HEK293 (cell line): Measurements from ENCODE around the gene ZSCAN26.

ENCODE experiments used
- CTCF ChIA-PET: fragments of 350-600 bp; formaldehyde crosslinking; extraction: SDS; loops from one replicate; lab custom pipeline; 2021; ENCODE audit warnings: antibody characterized with exemption; lab: Yijun Ruan, JAX
- POLR2A ChIA-PET: fragments of 300-600 bp; formaldehyde crosslinking; extraction: SDS; loops from one replicate; lab custom pipeline; 2020; ENCODE audit warnings: antibody characterized with exemption, inconsistent platforms; lab: Yijun Ruan, JAX
- H3K27ac ChIP-seq: fragments of 200-500 bp; sonication (Bioruptor generic); 2 replicates; pipeline ENCODE4 v1.5.1; 2014; ENCODE audit warnings: low read depth, low read length, control low read depth, inconsistent platforms; ENCODE audit errors: extremely low read depth
- H3K36me3 ChIP-seq, 2 experiments: fragments of 200-500 bp in 1 of 2; sonication (Bioruptor generic) in 1 of 2; 1 replicate in 1 of 2; 2 replicates in 1 of 2; pipeline ENCODE4 v1.5.1; 2014 to 2017; ENCODE audit warnings: inconsistent platforms in 2 of 2, low read length in 2 of 2; ENCODE audit not compliant: control insufficient read depth in 2 of 2, insufficient read depth in 1 of 2
- H3K4me1 ChIP-seq: fragments of 200-500 bp; sonication (Bioruptor generic); 2 replicates; pipeline ENCODE4 v1.5.1; 2014; ENCODE audit warnings: mild to moderate bottlenecking, low read length, inconsistent platforms; ENCODE audit not compliant: control insufficient read depth, insufficient read depth
- H3K4me3 ChIP-seq: 2 replicates; pipeline ENCODE4 v1.5.1; 2011; ENCODE audit warnings: low read depth, mild to moderate bottlenecking, control low read depth, low read length, moderate library complexity
- H3K9me3 ChIP-seq: fragments of 200-500 bp; sonication (Bioruptor generic); 2 replicates; pipeline ENCODE4 v1.5.1; 2014; ENCODE audit warnings: low read depth, low read length, inconsistent platforms; ENCODE audit not compliant: control insufficient read depth, insufficient read depth
- GLI4 ChIP-seq: fragments of 450-650 bp; formaldehyde crosslinking; IDR thresholded peaks from 2 replicates; pipeline ENCODE4 v1.5.1; 2016; ENCODE audit warnings: missing biosample characterization, missing genetic modification characterization
- GLIS2 ChIP-seq: fragments of 450-650 bp; formaldehyde crosslinking; IDR thresholded peaks from 2 replicates; pipeline ENCODE4 v1.5.1; 2016; ENCODE audit warnings: missing biosample characterization, missing genetic modification characterization
- KLF10 ChIP-seq: fragments of 450-650 bp; IDR thresholded peaks from 2 replicates; pipeline ENCODE4 v1.5.1; 2018; ENCODE audit warnings: missing biosample characterization, mild to moderate bottlenecking, missing genetic modification characterization
- KLF8 ChIP-seq: fragments of 450-650 bp; formaldehyde crosslinking; IDR thresholded peaks from 2 replicates; pipeline ENCODE4 v1.5.1; 2016; ENCODE audit warnings: missing biosample characterization, missing genetic modification characterization
- PRDM2 ChIP-seq: fragments of 450-650 bp; formaldehyde crosslinking; IDR thresholded peaks from 2 replicates; pipeline ENCODE4 v1.5.1; 2016; ENCODE audit warnings: missing biosample characterization, missing genetic modification characterization, borderline replicate concordance
- SCRT2 ChIP-seq: fragments of 450-650 bp; formaldehyde crosslinking; IDR thresholded peaks from 2 replicates; pipeline ENCODE4 v1.5.1; 2016; ENCODE audit warnings: missing biosample characterization, missing genetic modification characterization
- ZBTB21 ChIP-seq: fragments of 450-650 bp; formaldehyde crosslinking; IDR thresholded peaks from 2 replicates; pipeline ENCODE4 v1.5.1; 2017; ENCODE audit warnings: missing biosample characterization, missing genetic modification characterization
- ZNF169 ChIP-seq: fragments of 450-650 bp; formaldehyde crosslinking; IDR thresholded peaks from 2 replicates; pipeline ENCODE4 v1.5.1; 2016; ENCODE audit warnings: missing biosample characterization, missing genetic modification characterization
- ZNF311 ChIP-seq: fragments of 450-650 bp; formaldehyde crosslinking; IDR thresholded peaks from 2 replicates; pipeline ENCODE4 v1.5.1; 2017; ENCODE audit warnings: missing biosample characterization, missing genetic modification characterization, borderline replicate concordance
- ZNF341 ChIP-seq: fragments of 450-650 bp; formaldehyde crosslinking; IDR thresholded peaks from 2 replicates; pipeline ENCODE4; 2016; ENCODE audit warnings: low read depth, missing biosample characterization, missing genetic modification characterization
- ZNF670 ChIP-seq: fragments of 450-650 bp; formaldehyde crosslinking; IDR thresholded peaks from 2 replicates; pipeline ENCODE4 v1.5.1; 2016; ENCODE audit warnings: missing biosample characterization, missing genetic modification characterization, low read depth
- ZNF843 ChIP-seq: fragments of 450-650 bp; formaldehyde crosslinking; IDR thresholded peaks from 2 replicates; pipeline ENCODE4 v1.5.1; 2016; ENCODE audit warnings: missing biosample characterization, missing genetic modification characterization
- TF ChIP-seq, protein P1 (sequence below): fragments of 450-650 bp; IDR thresholded peaks from 2 replicates; pipeline ENCODE4 v1.5.1; 2018; ENCODE audit warnings: missing biosample characterization, missing genetic modification characterization
- TF ChIP-seq, protein P2 (sequence below): fragments of 450-650 bp; formaldehyde crosslinking; IDR thresholded peaks from 2 replicates; pipeline ENCODE4 v1.5.1; 2016; ENCODE audit warnings: missing biosample characterization, missing genetic modification characterization, borderline replicate concordance
- TF ChIP-seq, protein P3 (sequence below): fragments of 450-650 bp; formaldehyde crosslinking; conservative IDR thresholded peaks from 2 replicates; pipeline ENCODE4 v1.5.1; 2016; ENCODE audit warnings: low read depth, missing biosample characterization, missing genetic modification characterization
- TF ChIP-seq, protein P4 (sequence below): fragments of 450-650 bp; formaldehyde crosslinking; IDR thresholded peaks from 2 replicates; pipeline ENCODE4 v1.5.1; 2016; ENCODE audit warnings: missing biosample characterization, missing genetic modification characterization

ZSCAN26 gene

DNA sequence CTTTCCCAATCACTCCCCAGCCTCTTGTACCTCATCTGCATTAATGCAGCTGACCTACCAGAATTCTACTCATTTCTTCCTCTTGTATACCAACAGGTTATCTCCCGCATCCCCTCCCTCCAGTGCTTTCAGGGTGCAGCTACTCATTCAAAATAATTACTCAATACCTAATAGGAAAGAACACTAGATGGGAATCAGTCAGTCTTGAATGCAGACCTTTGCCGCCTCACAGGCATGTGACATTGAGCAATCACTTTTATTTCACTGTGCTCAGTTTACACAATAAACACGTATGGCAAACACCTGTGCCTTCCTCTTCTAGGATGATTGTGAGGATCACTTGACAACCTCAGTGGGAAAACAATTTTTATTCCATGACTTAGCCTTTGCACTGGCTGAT is 55.7 kb downstream of the ZSCAN26 start:
- Histone ChIP-seq H3K27ac (no peak overlapping the region), H3K9me3 (no peaks in the 10 kb centered on the region), H3K36me3 (peaks cover 0 to 13% of the 10 kb centered on the region in 2 experiments; a peak in 1 of 3 replicates), H3K4me3 (no peak overlapping the region), H3K4me1 (no peaks in the 10 kb centered on the region)
- CTCF ChIA-PET = no interaction called here
- POLR2A ChIA-PET = interaction anchor here (0.9 kb wide), 1 partner anchor 13 kb away, joined by 3 read pairs; no protein-coding TSS in a partner anchor
- TF ChIP-seq SCRT2 (tag by site-specific recombination) (0 out of 2 replicates have a peak, but pooled peaks have one; percentile 9), KLF8 (tag by site-specific recombination) (no peak)
- TF ChIP-seq, protein P1, sequence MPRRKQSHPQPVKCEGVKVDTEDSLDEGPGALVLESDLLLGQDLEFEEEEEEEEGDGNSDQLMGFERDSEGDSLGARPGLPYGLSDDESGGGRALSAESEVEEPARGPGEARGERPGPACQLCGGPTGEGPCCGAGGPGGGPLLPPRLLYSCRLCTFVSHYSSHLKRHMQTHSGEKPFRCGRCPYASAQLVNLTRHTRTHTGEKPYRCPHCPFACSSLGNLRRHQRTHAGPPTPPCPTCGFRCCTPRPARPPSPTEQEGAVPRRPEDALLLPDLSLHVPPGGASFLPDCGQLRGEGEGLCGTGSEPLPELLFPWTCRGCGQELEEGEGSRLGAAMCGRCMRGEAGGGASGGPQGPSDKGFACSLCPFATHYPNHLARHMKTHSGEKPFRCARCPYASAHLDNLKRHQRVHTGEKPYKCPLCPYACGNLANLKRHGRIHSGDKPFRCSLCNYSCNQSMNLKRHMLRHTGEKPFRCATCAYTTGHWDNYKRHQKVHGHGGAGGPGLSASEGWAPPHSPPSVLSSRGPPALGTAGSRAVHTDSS (tag by site-specific recombination) = no peak

DNA sequence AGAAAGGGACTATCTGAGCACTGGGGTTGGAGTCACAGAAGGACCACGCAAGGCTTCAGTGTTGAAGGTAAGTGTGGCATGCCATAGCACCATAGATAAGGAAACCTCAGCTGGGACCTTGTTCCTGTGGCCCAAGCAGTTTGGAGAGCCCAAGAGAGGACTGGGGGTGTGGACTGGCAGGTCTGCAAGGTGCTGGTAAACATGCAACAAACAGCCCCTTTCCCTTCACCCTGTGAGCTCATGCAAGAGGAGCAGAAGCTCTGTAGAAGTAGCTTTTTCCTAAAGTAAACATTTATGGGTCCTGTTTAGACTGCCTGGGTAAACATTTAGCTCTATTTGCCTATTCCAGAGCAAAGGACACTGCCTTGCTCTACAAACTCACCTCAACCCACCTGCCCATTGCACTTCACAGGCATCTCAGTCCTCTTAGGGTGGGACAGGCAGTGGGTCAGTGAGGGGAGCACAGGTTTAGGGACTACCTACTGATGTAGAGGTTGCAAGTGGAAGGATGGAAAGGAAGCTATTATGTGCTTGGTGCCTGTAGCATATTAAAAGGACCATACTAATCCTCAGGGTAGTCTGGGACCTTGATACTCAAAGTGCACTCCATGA is 57.0 kb downstream of the ZSCAN26 start:
- Histone ChIP-seq H3K4me1 (no peaks in the 10 kb centered on the region), H3K27ac (no peak overlapping the region), H3K9me3 (no peaks in the 10 kb centered on the region), H3K36me3 (peaks cover 0 to 13% of the 10 kb centered on the region in 2 experiments; a peak in 1 of 3 replicates)
- POLR2A ChIA-PET = interaction anchor here (0.6 to 0.9 kb wide), 2 partner anchors 14 to 57 kb away, joined by 3 read pairs; partner anchors contain the start of gene ZSCAN26
- TF ChIP-seq ZNF311 (tag by site-specific recombination) = no peak
- no peak for TF ChIP-seq GLIS2
- TF ChIP-seq PRDM2 (tag by site-specific recombination) = no peak
- TF ChIP-seq, protein P2, sequence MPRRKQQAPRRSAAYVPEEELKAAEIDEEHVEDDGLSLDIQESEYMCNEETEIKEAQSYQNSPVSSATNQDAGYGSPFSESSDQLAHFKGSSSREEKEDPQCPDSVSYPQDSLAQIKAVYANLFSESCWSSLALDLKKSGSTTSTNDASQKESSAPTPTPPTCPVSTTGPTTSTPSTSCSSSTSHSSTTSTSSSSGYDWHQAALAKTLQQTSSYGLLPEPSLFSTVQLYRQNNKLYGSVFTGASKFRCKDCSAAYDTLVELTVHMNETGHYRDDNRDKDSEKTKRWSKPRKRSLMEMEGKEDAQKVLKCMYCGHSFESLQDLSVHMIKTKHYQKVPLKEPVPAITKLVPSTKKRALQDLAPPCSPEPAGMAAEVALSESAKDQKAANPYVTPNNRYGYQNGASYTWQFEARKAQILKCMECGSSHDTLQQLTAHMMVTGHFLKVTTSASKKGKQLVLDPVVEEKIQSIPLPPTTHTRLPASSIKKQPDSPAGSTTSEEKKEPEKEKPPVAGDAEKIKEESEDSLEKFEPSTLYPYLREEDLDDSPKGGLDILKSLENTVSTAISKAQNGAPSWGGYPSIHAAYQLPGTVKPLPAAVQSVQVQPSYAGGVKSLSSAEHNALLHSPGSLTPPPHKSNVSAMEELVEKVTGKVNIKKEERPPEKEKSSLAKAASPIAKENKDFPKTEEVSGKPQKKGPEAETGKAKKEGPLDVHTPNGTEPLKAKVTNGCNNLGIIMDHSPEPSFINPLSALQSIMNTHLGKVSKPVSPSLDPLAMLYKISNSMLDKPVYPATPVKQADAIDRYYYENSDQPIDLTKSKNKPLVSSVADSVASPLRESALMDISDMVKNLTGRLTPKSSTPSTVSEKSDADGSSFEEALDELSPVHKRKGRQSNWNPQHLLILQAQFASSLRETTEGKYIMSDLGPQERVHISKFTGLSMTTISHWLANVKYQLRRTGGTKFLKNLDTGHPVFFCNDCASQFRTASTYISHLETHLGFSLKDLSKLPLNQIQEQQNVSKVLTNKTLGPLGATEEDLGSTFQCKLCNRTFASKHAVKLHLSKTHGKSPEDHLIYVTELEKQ (tag by site-specific recombination) = no peak
- no peak for TF ChIP-seq KLF10 (tag by site-specific recombination)
- TF ChIP-seq ZNF670 (tag by site-specific recombination) = no peak
- TF ChIP-seq ZBTB21 (tag by site-specific recombination) = no peak
- no peak for TF ChIP-seq ZNF341
- TF ChIP-seq GLI4 (tag by site-specific recombination) = no peak
- TF ChIP-seq ZNF843 (tag by site-specific recombination) = no peak
- no peak for TF ChIP-seq ZNF169 (tag by site-specific recombination)
- TF ChIP-seq, protein P3, sequence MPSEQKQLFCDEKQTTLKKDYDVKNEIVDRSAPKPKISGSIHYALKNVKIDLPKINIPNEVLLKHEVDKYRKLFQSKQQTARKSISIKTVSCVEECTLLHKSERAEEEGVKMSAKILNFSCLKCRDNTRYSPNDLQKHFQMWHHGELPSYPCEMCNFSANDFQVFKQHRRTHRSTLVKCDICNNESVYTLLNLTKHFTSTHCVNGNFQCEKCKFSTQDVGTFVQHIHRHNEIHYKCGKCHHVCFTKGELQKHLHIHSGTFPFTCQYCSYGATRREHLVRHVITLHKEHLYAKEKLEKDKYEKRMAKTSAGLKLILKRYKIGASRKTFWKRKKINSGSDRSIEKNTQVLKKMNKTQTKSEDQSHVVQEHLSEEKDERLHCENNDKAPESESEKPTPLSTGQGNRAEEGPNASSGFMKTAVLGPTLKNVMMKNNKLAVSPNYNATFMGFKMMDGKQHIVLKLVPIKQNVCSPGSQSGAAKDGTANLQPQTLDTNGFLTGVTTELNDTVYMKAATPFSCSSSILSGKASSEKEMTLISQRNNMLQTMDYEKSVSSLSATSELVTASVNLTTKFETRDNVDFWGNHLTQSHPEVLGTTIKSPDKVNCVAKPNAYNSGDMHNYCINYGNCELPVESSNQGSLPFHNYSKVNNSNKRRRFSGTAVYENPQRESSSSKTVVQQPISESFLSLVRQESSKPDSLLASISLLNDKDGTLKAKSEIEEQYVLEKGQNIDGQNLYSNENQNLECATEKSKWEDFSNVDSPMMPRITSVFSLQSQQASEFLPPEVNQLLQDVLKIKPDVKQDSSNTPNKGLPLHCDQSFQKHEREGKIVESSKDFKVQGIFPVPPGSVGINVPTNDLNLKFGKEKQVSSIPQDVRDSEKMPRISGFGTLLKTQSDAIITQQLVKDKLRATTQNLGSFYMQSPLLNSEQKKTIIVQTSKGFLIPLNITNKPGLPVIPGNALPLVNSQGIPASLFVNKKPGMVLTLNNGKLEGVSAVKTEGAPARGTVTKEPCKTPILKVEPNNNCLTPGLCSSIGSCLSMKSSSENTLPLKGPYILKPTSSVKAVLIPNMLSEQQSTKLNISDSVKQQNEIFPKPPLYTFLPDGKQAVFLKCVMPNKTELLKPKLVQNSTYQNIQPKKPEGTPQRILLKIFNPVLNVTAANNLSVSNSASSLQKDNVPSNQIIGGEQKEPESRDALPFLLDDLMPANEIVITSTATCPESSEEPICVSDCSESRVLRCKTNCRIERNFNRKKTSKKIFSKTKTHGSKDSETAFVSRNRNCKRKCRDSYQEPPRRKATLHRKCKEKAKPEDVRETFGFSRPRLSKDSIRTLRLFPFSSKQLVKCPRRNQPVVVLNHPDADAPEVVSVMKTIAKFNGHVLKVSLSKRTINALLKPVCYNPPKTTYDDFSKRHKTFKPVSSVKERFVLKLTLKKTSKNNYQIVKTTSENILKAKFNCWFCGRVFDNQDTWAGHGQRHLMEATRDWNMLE (tag by site-specific recombination) = no peak
- TF ChIP-seq, protein P4, sequence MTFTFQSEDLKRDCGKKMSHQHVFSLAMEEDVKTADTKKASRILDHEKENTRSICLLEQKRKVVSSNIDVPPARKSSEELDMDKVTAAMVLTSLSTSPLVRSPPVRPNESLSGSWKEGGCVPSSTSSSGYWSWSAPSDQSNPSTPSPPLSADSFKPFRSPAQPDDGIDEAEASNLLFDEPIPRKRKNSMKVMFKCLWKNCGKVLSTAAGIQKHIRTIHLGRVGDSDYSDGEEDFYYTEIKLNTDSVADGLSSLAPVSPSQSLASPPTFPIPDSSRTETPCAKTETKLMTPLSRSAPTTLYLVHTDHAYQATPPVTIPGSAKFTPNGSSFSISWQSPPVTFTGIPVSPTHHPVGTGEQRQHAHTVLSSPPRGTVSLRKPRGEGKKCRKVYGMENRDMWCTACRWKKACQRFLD (tag by site-specific recombination) = no peak
- TF ChIP-seq, all 188 proteins: peak for 0
- CTCF ChIA-PET = no interaction called here
- H3K4me3 ChIP-seq = no peak overlapping the region
